Retinal pigment epithelial cell (primary cell): ENCODE data around the gene NTSR2.

Source experiments
- DNase-seq: peaks from one replicate; pipeline ENCODE4 v3.0.0-alpha.2; 2010; ENCODE audit warnings: low read depth
- H3K4me3 ChIP-seq: 2 replicates; pipeline ENCODE4 v1.5.1; 2011; ENCODE audit warnings: mild to moderate bottlenecking, low read length, control low read depth, moderate library complexity
- TF ChIP-seq, protein P1 (sequence below): conservative IDR thresholded peaks from 2 replicates; pipeline ENCODE4 v1.5.1; 2011; ENCODE audit warnings: low read depth, low read length, control low read depth, inconsistent platforms

Gene NTSR2

DNA sequence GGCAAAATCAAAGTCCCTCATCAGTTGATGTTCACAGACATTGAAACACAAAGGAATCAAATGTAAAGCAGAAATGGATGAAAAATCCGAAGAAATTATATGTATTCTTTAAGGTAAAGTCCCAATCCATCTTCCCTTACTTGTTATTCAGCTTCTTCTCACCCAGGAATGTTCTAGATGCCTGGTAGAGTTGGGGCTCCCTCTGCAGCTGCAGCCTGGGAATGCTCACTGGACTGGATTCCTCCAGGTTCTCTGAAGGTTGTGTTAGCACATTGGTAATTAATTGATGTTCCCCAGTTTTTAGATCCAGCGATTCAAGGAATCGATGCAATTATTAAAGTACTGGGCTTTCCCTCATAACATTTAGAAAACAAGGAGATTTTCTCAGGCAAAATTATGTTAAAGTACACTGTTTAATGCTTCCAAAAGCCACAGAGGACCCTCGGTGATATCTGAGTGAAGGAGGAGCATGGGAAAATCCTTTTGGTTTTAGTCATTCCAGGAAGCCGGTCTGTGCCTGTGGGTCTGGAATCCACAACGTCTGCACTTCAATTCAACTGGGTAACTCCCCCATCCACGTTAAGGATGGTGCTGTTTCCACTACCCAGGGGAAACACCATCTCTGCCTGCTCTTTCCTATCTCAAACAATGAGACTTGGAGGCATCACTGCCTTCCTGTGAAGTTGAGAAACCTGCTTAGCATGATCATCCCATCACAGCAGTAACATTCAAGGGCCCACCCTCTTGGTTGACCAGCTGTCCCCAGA lies 22.0 kb downstream of the NTSR2 start:
- no peak overlapping the region for H3K4me3 ChIP-seq
- DNase-seq, result no peak

DNA sequence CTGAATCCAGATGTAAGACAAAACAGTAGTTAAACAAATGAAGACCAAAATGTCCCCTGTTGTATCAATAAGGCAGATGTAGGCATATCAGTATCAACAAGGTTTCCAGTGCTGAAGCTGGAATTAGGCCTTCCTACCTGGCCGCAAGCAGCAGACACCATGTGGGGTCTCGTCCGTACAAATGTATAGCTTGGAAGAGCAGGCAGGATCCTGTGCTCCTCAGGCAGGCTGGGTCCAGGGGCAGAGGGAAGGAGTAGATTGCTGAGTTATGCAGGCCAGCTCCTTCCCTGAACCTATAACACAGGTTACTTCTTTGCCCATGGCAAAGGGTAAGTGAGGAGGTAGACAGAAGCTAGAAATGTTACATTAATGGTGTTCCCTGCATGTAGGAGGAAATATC lies 23.5 kb downstream of the NTSR2 start:
- no peak for DNase-seq
- no peak overlapping the region for H3K4me3 ChIP-seq
- TF ChIP-seq, protein P1, sequence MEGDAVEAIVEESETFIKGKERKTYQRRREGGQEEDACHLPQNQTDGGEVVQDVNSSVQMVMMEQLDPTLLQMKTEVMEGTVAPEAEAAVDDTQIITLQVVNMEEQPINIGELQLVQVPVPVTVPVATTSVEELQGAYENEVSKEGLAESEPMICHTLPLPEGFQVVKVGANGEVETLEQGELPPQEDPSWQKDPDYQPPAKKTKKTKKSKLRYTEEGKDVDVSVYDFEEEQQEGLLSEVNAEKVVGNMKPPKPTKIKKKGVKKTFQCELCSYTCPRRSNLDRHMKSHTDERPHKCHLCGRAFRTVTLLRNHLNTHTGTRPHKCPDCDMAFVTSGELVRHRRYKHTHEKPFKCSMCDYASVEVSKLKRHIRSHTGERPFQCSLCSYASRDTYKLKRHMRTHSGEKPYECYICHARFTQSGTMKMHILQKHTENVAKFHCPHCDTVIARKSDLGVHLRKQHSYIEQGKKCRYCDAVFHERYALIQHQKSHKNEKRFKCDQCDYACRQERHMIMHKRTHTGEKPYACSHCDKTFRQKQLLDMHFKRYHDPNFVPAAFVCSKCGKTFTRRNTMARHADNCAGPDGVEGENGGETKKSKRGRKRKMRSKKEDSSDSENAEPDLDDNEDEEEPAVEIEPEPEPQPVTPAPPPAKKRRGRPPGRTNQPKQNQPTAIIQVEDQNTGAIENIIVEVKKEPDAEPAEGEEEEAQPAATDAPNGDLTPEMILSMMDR, result no peak

More for the DNA sequence above, 22.0 kb downstream of the NTSR2 start:
- TF ChIP-seq, protein P1, result peak; percentile 57

DNA sequence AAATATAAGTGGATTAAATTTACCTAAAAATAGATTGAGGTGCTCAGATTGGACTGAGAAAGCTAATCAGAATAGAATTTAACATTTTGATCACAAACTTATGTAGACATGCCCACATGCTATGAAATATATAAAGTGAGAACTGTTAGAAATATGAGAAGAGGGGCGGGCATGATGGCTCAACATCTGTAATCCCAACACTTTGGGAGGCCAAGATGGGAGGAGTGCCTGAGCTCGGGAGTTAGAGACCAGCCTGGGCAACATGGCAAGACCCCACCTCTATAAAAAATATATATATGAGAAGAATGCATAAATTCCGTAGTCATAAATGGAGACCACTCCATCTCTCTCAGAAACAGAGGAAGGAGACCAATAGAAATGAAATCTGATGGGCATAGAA lies 25.7 kb downstream of the NTSR2 start:
- no peak overlapping the region for H3K4me3 ChIP-seq
- TF ChIP-seq, protein P1, result no peak
- DNase-seq, result no peak

DNA sequence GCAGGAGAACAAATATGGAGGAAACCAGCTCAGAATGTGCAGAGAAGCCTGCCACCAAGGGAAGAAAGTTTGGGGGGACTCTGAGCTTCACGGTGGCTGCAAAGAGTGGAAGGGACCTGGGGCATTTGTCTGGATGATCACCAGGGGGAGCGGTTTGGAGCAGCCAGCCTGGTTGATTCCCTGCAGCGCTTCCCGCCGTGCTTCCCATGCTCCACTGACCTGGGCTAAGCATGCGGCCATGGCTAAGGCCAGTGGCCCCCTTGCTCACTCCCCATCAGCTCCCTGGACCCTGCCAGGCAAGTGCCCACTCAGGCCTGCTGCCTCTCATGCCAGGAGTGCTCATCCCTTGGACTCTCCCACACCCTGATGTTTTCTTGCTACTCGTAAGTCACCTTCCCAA lies 27.0 kb downstream of the NTSR2 start:
- DNase-seq, result no peak
- no peak overlapping the region for H3K4me3 ChIP-seq
- TF ChIP-seq, protein P1, result peak; percentile 8

DNA sequence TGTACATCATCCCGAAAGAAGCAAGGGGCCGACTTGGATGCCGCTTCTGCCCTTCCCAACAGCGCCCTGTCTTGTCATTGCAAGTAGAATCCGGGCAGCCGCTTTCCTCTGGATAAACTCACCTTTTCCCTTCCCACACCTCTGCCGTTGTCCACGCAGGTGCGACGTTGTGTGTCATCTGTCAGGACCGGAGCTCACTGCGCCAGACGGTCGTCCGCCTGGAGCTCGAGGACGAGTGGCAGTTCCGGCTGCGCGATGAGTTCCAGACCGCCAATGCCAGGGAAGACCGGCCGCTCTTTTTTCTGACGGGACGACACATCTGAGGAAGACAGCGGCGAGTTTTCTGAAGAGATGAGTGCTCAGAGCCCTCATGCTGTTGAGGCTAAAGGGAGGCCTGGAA lies 29.9 kb downstream of the NTSR2 start:
- TF ChIP-seq, protein P1, result no peak
- no peak overlapping the region for H3K4me3 ChIP-seq
- DNase-seq, result no peak

DNA sequence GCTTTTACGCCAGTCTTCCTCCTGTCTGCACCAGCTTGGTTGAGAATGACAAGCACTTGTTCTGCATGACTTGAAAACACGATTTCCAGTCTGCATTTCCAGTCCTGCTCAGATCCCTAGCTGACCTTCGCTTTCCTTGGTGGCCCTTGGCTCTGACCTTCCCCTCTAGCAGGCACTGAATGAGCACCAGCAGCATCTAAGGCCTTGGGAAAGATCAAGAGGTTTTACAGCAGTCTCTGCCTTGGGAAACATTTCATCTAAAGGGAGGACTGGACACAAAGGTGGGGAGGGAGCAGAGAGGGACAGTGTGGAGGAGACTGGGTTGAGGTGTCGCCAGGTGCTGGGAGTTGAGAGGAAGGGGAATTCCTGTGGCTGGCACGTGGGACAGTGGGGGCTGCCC lies 30.5 kb downstream of the NTSR2 start:
- no peak for DNase-seq
- TF ChIP-seq, protein P1, result no peak
- no peak overlapping the region for H3K4me3 ChIP-seq

DNA sequence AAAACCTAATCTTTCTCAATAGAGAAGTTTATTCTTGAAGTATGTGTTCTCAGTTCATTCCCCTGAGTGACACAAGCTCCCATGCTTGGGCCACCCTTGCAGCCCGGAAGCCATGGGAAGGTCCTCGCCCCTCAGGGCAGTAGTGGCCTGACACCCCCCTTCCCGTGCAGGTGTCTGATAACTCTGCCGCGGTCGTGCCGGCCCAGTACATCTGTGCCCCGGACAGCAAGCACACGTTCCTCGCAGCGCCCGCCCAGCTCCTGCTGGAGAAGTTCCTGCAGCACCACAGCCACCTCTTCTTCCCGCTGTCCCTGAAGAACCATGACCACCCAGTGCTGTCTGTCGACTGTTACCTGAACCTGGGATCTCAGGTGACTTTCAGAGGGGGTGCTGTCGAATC lies 32.4 kb downstream of the NTSR2 start:
- TF ChIP-seq, protein P1, result no peak
- DNase-seq, result no peak
- H3K4me3 ChIP-seq, result no peak overlapping the region
